ENCODE data around the gene SMARCD1.

DNA sequence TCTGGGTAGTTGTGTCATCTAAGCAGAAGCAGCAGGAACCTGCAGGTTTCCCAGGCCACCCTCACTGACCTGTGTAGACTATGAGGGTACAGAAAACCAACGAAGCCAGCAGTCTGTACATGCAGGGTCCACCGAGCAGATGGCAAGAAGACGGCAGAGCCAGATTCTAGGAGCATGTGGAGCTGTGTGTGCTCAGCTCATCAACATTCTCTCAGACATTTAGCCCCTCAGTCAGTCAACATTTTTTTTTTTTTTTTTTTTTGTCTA, 35.1 kb upstream of the SMARCD1 start:
- no peak for TF ChIP-seq POLR2A (IDR thresholded peaks at IDR 0.05)
- TF ChIP-seq, protein P1, sequence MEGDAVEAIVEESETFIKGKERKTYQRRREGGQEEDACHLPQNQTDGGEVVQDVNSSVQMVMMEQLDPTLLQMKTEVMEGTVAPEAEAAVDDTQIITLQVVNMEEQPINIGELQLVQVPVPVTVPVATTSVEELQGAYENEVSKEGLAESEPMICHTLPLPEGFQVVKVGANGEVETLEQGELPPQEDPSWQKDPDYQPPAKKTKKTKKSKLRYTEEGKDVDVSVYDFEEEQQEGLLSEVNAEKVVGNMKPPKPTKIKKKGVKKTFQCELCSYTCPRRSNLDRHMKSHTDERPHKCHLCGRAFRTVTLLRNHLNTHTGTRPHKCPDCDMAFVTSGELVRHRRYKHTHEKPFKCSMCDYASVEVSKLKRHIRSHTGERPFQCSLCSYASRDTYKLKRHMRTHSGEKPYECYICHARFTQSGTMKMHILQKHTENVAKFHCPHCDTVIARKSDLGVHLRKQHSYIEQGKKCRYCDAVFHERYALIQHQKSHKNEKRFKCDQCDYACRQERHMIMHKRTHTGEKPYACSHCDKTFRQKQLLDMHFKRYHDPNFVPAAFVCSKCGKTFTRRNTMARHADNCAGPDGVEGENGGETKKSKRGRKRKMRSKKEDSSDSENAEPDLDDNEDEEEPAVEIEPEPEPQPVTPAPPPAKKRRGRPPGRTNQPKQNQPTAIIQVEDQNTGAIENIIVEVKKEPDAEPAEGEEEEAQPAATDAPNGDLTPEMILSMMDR (IDR thresholded peaks at IDR 0.05): no peak
- no peak for TF ChIP-seq EP300 (IDR thresholded peaks at IDR 0.05)
- TF ChIP-seq POLR2AphosphoS5 (IDR thresholded peaks at IDR 0.05): no peak

Measured in upper lobe of left lung (tissue), 4 donors.